Ovary (tissue), 3 donors: ENCODE data around the gene PYGB.

Experiments used
- POLR2A ChIP-seq: fragments of 450-650 bp; IDR thresholded peaks from one replicate; pipeline ENCODE4 v1.6.1; 2017; ENCODE audit warnings: antibody characterized with exemption, mild to moderate bottlenecking, moderate library complexity
- TF ChIP-seq, protein P1 (sequence below), 3 donors: fragments of 450-650 bp in 2 of 3; fragments of 200-600 bp in 1 of 3; IDR thresholded peaks; one replicate each; pipeline versions ENCODE4 v1.5.1 to v1.8.0; 2016 to 2022; ENCODE audit warnings: antibody characterized with exemption in 3 of 3, mild to moderate bottlenecking in 1 of 3
- donor health status: DM: no; HTN: no; CAD: no.

DNA sequence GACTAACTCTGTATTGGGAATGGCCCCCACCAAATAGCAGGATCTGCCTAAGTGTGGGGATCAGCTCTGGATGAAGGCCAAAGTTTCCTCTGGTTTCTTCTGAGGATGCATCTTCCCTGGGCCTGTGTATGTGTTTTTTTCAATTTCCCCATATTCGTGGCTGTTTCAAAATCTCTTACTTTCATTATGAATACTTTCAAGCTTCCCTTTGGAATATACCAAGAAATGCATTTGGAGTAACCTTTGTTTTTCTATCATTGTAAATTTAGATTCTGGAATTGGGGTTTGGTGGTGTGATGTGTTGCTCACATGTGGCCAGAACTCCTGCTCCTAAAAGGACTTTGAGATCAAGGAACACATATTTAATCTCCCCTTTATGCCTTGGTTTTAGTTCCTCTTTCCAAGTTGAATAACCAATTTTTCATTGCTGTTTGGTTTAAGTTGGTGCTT, 44.0 kb upstream of the PYGB start:
- TF ChIP-seq POLR2A: no peak
- TF ChIP-seq, protein P1, sequence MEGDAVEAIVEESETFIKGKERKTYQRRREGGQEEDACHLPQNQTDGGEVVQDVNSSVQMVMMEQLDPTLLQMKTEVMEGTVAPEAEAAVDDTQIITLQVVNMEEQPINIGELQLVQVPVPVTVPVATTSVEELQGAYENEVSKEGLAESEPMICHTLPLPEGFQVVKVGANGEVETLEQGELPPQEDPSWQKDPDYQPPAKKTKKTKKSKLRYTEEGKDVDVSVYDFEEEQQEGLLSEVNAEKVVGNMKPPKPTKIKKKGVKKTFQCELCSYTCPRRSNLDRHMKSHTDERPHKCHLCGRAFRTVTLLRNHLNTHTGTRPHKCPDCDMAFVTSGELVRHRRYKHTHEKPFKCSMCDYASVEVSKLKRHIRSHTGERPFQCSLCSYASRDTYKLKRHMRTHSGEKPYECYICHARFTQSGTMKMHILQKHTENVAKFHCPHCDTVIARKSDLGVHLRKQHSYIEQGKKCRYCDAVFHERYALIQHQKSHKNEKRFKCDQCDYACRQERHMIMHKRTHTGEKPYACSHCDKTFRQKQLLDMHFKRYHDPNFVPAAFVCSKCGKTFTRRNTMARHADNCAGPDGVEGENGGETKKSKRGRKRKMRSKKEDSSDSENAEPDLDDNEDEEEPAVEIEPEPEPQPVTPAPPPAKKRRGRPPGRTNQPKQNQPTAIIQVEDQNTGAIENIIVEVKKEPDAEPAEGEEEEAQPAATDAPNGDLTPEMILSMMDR (IDR thresholded peaks at IDR 0.05): no peak
